GM18526 (cell line): ENCODE results near the gene TTC39B.

Experiments used
- POLR2A ChIP-seq: IDR thresholded peaks from 3 replicates; pipeline ENCODE4 v1.6.1; 2011; ENCODE audit not compliant: insufficient read length; ENCODE audit errors: extremely low read depth

Gene TTC39B

GRCh38 chr9:15306757-15307522 lies at the start of gene TTC39B:
TTC39B (minus strand) TSS chr9:15307216; CDS start chr9:15307125, 91 bp downstream.
- no peak for TF ChIP-seq POLR2A

DNA sequence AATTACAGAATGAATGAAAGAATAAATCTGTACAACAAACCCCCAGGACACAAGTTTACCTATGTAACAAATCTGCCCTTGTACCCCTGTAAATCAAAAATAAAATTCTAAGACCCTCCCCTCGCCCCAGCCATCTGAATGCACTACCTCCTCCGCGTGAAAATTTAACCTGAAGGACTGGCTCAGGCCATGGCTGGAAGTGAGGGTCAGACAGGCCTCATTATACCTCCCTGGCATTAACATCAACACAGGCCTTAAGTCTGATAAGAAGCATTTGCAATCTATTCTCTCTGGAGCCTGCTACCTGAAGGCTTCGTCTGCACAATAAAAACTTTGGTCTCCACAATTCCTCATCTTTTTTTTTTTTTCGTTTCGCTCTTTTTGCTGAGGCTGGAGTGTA lies 48.7 kb upstream of the TTC39B start:
- no peak for TF ChIP-seq POLR2A

GRCh38 chr9:15354713-15355112 lies 47.7 kb upstream of the TTC39B start:
- TF ChIP-seq POLR2A, result no peak

- no peak for TF ChIP-seq POLR2A
Measured at GRCh38 chr9:15353892-15354291, 46.9 kb upstream of the TTC39B start.

DNA sequence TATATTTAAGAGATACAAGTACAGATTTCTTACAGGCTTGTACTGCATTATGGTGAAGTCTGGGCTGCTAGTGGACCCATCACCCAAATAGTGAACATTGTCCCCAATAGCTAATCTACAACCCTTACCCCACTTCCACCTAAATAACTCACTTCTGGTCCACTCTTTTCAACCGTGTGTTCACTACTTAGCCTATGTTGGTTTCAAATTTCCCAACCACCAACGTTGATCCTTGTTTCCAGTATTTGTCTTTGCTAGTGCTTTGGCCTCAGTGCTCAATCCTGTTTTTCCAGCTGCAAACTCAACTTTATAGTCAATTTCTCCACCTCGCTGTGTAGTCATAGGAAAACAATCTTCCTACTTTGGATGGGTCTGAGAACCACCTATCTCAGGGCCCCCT lies 45.3 kb upstream of the TTC39B start:
- no peak for TF ChIP-seq POLR2A

- no peak for TF ChIP-seq POLR2A
Measured at GRCh38 chr9:15349892-15350761, 43.1 kb upstream of the TTC39B start.

DNA sequence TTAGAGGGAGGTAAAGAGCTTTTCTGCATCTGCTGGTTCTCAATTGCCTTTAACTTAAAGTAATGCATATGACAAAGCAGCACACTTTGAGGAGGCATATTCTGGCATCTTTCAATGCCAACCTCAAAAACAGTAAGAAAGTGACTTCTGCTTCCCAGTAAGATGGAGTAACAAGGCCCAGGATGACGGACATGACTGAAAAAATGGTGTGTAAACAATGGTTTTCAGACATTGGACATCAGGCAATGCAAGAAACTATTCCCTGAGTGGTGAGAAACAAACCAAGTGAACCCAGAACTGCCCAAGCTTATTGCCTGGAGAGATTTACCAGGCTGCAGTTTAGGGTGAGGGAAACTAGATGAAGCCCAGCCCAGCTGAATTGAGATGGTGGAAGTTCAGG lies 39.8 kb upstream of the TTC39B start:
- TF ChIP-seq POLR2A, result no peak

DNA sequence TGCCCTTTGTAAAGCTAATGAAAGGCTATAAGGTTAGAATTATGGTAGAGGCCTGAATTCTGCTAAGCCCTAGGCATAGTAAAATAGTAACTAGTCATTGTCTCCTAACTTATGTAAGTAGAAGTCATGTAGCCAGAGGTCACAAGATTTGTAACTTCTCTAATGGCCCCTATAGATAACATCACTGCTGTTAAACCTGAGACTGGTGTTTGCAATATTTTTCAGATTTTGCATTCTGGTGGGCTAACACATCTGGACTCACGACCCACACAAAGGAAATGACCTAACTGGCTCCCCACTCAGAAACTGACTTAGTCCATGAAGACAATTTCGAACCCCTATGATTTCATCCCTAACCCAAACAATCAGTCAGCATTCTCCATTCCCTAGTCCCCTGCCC lies 37.2 kb upstream of the TTC39B start:
- no peak for TF ChIP-seq POLR2A

DNA sequence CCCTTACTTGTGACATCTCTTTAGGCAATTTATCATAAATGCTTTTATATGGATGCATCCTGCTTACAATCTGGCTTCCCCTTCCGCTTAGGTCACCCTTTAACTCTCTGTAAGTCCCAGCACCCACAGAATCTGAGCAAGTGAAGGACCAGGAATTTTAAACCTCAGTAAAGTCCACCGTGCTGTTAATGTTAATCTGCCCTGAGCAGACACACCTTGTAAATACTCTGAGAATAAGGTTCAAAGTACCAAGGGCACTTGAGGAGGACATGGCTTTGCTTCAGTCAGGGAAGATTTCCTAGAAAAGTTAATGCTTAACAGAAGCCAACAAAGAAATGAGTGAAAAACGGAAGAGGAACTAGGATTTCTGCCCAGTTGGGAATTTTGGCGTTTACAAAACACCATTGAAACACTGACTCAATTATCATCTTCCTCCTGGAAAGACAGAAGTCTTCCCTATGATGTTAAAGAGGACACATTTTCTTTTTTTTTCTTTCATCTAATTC lies 26.4 kb upstream of the TTC39B start:
- no peak for TF ChIP-seq POLR2A

- TF ChIP-seq POLR2A, result no peak
Measured at GRCh38 chr9:15332939-15333338, 25.9 kb upstream of the TTC39B start.

DNA sequence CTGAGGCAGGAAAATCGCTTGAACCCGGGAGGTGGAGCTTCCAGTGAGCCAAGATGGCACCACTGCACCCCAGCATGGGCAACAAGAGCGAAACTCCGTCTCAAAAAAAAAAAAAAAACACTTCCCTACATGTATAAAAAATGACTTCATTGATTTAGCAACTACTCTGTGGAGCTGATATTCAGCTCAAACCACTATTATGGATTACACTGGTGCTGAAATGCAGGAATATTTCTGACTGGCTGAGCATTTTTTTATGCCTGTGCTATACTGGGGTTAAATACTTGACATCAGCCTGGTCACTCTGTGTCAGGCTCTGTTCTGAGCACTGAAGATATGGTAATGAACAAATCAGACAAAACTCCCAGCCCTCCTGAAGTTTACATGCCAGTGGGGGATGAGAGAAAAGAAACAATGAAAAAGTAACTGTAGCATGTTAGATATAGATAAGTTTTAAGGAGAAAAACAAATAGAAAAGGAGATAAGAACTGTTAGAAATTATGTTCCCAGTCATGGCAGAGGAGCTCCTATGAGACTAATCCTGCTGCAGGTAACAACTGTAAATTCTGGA lies 22.6 kb upstream of the TTC39B start:
- TF ChIP-seq POLR2A, result no peak

GRCh38 chr9:15328946-15329345 lies 21.9 kb upstream of the TTC39B start:
- no peak for TF ChIP-seq POLR2A

DNA sequence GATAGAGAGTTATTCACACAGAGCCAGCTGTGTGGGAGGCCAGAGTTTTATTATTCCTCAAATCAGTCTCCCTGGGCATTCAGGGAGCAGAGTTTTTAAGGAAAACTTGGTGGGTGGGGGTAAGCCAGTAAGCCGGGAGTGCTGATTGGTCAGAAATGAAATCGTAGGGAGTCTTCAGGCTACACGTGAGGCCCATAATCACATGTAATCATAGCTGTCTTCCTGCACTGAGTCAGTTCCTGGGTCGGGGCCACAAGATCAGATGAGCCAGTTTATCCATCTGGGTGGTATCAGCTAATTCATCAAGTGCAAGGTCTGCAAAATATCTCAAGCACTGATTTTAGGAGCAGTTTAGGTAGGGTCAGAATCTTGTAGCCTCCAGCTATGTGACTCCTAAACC lies 10.8 kb upstream of the TTC39B start:
- no peak for TF ChIP-seq POLR2A

DNA sequence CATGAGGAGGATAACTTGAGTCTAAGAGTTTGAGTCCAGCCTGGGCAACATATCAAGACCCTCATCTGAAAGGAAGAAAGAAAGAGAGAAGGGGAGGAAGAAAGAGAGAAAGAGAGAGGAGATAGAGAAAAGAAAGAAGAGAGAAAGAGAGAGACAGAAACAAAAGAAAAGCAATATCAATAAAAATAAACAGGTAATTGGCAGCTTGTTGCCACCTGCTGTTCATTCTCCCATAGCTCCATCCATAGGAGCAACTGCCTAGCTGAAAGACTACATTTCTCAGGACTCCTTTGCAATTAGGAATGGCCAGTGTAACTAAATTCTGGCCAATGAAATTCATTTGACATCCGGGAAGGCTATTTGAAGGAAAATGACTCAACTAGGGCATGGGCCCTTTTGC lies 4.6 kb upstream of the TTC39B start:
- no peak for TF ChIP-seq POLR2A

DNA sequence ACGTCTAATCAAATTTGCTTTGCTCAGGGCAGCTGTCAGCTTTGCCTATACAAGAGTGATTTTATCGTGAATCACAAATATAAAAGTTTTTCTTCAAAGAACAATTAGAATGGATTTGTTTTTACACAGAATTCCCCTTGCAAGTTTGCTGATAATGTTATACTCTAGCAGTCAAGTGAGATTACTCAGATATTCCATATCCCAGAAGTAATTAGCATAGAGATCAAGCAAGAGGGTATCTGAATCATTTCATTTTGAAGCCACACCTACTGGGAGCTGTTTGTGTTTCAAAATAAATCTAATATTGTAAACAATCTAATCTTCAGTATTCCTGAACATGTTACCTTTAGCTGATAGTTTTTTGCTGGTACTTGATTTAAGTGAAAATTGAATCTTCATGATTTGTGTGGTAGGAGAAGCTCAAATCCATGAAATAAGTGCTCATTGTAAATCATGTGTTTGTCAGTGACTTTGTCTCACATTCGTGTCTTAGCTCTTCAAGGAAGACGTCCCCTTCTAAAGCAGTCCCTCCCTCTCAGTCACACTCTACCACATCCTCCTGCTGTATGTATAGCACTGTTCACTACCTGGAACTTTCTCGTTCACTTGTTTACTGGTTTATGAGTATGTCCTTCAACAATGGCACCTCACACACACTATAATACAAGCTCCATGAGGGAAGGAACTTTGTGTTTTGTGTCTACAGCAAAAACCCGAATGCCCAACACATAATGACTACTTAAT lies 3.3 kb upstream of the TTC39B start:
- no peak for TF ChIP-seq POLR2A

- no peak for TF ChIP-seq POLR2A
Measured at GRCh38 chr9:15308511-15308910, 1.5 kb upstream of the TTC39B start.

- no peak for TF ChIP-seq POLR2A
Measured at GRCh38 chr9:15307523-15307841, 466 bp upstream of the TTC39B start.
